IMR-90 (cell line): ENCODE measurements around the gene PEAK1. TPM values are rescaled to one million over a fixed set of nuclear protein-coding genes. Genes with fewer than 3 reads are reported as not detected.

ENCODE experiments used
- ATAC-seq: fragments of 200-7000 bp; cut with Tn5 transposase; 2 replicates; pipeline ENCODE4 v1.9.1; 2020; ENCODE audit warnings: low read depth, mild to moderate bottlenecking, moderate library complexity
- BruUV-seq: library from RNA; stranded (reverse); fragments of 400-500 nt; replicated peaks from 2 replicates; lab custom pipeline; 2021; lab: Mats Ljungman, UMichigan
- CTCF ChIA-PET: fragments of 300-600 bp; formaldehyde crosslinking; extraction: SDS; loops from one replicate; lab custom pipeline; 2021; ENCODE audit warnings: antibody characterized with exemption; lab: Yijun Ruan, JAX
- POLR2A ChIA-PET: fragments of 300-600 bp; sonication (Branson Sonifier 250); formaldehyde crosslinking; loops from one replicate; lab custom pipeline; 2022; ENCODE audit warnings: antibody characterized with exemption; ENCODE audit not compliant: unreplicated experiment; lab: Charles Lee
- DNase-seq: peaks from one replicate; pipeline ENCODE4 v3.0.0; 2013
- H2AFZ ChIP-seq: replicated peaks from 2 replicates; pipeline ENCODE3; 2013; ENCODE audit warnings: low read length, mild to moderate bottlenecking; ENCODE audit not compliant: poor library complexity
- H2AK5ac ChIP-seq: 2 replicates; pipeline ENCODE4 v1.6.1; 2013; ENCODE audit warnings: low read depth, low read length, inconsistent platforms
- H2AK9ac ChIP-seq: replicated peaks from 2 replicates; pipeline ENCODE3; 2013; ENCODE audit warnings: mild to moderate bottlenecking, low read depth, low read length, moderate library complexity; ENCODE audit not compliant: poor library complexity
- H2BK120ac ChIP-seq: 2 replicates; pipeline ENCODE4 v1.6.1; 2013; ENCODE audit warnings: low read depth, low read length, inconsistent platforms
- H2BK15ac ChIP-seq: 3 replicates; pipeline ENCODE4 v1.6.1; 2013; ENCODE audit warnings: low read depth, low read length, inconsistent platforms
- H2BK20ac ChIP-seq: 2 replicates; pipeline ENCODE4 v1.6.1; 2013; ENCODE audit warnings: low read depth, mild to moderate bottlenecking, inconsistent platforms, low read length, moderate library complexity
- H2BK5ac ChIP-seq: 2 replicates; pipeline ENCODE4 v1.6.1; 2013; ENCODE audit warnings: mild to moderate bottlenecking, low read depth, low read length, inconsistent platforms; ENCODE audit not compliant: poor library complexity, severe bottlenecking
- H3K14ac ChIP-seq: replicated peaks from 2 replicates; pipeline ENCODE4 v1.6.1; 2013; ENCODE audit warnings: low read depth, low read length, inconsistent platforms
- H3K18ac ChIP-seq: 2 replicates; pipeline ENCODE4 v1.6.1; 2013; ENCODE audit warnings: low read depth, low read length, control low read depth
- H3K23ac ChIP-seq: 2 replicates; pipeline ENCODE4 v1.6.1; 2013; ENCODE audit warnings: low read depth, low read length, inconsistent platforms
- H3K27ac ChIP-seq: 2 replicates; pipeline ENCODE4 v1.5.1; 2013; ENCODE audit warnings: mild to moderate bottlenecking, control low read depth, low read length; ENCODE audit not compliant: insufficient read depth
- H3K27me3 ChIP-seq: 2 replicates; pipeline ENCODE4 v1.6.1; 2013; ENCODE audit warnings: low read length; ENCODE audit not compliant: control insufficient read depth, insufficient read depth
- H3K36me3 ChIP-seq: 2 replicates; pipeline ENCODE4 v1.6.1; 2013; ENCODE audit warnings: low read length, mixed read lengths; ENCODE audit not compliant: control insufficient read depth, insufficient read depth
- H3K4ac ChIP-seq: 2 replicates; pipeline ENCODE4 v1.6.1; 2013; ENCODE audit warnings: low read depth, low read length, inconsistent platforms
- H3K4me1 ChIP-seq: 2 replicates; pipeline ENCODE4 v1.6.1; 2013; ENCODE audit warnings: low read length, mixed read lengths; ENCODE audit not compliant: control insufficient read depth, insufficient read depth
- H3K4me2 ChIP-seq: 2 replicates; pipeline ENCODE4 v1.6.1; 2013; ENCODE audit warnings: low read depth, mild to moderate bottlenecking, control low read depth, low read length, moderate library complexity
- H3K4me3 ChIP-seq: 2 replicates; pipeline ENCODE4 v1.5.1; 2013; ENCODE audit warnings: low read depth, mild to moderate bottlenecking, control low read depth, low read length, moderate library complexity; ENCODE audit not compliant: insufficient read depth
- H3K56ac ChIP-seq: 2 replicates; pipeline ENCODE4 v1.6.1; 2013; ENCODE audit warnings: low read length, inconsistent platforms; ENCODE audit not compliant: insufficient read depth; ENCODE audit errors: extremely low read depth
- H3K79me1 ChIP-seq, 2 experiments: 2 replicates each; pipeline ENCODE4 v1.6.1; 2013; ENCODE audit warnings: low read length in 2 of 2, inconsistent platforms in 1 of 2, low read depth in 1 of 2
- H3K9ac ChIP-seq: 2 replicates; pipeline ENCODE4 v1.6.1; 2013; ENCODE audit warnings: low read depth, low read length, control low read depth
- H3K9me1 ChIP-seq: 2 replicates; pipeline ENCODE4 v1.6.1; 2013; ENCODE audit warnings: low read length, inconsistent platforms; ENCODE audit not compliant: insufficient read depth
- H3K9me3 ChIP-seq: 2 replicates; pipeline ENCODE4 v1.6.1; 2013; ENCODE audit warnings: low read length; ENCODE audit not compliant: control insufficient read depth, insufficient read depth
- H4K20me1 ChIP-seq: 2 replicates; pipeline ENCODE4 v1.6.1; 2013; ENCODE audit warnings: low read length, inconsistent platforms; ENCODE audit not compliant: insufficient read depth
- H4K5ac ChIP-seq: 2 replicates; pipeline ENCODE4 v1.6.1; 2013; ENCODE audit warnings: mild to moderate bottlenecking, low read depth, low read length, control low read depth
- H4K8ac ChIP-seq, 2 experiments: 2 replicates each; pipeline ENCODE4 v1.6.1; 2013; ENCODE audit warnings: low read depth in 2 of 2, low read length in 2 of 2, control low read depth in 1 of 2, inconsistent platforms in 1 of 2
- H4K91ac ChIP-seq: 2 replicates; pipeline ENCODE4 v1.6.1; 2013; ENCODE audit warnings: low read depth, low read length, inconsistent platforms; ENCODE audit not compliant: insufficient read depth
- BHLHE40 ChIP-seq: fragments of 150-350 bp; IDR thresholded peaks from 2 replicates; pipeline ENCODE4 v1.6.1; 2016; ENCODE audit warnings: mild to moderate bottlenecking, low read depth, low read length
- CEBPB ChIP-seq: IDR thresholded peaks from 2 replicates; pipeline ENCODE4 v1.6.1; 2012; ENCODE audit warnings: low read depth, low read length, improper control_type of control experiment
- FOS ChIP-seq: fragments of 150-350 bp; IDR thresholded peaks from 2 replicates; pipeline ENCODE4 v1.6.1; 2016; ENCODE audit warnings: low read depth, low read length
- MAZ ChIP-seq: IDR thresholded peaks from 2 replicates; pipeline ENCODE4 v1.6.1; 2012; ENCODE audit warnings: low read depth, mild to moderate bottlenecking, low read length, improper control_type of control experiment, moderate library complexity, borderline replicate concordance
- MXI1 ChIP-seq: IDR thresholded peaks from 2 replicates; pipeline ENCODE4 v1.6.1; 2012; ENCODE audit warnings: low read depth, mild to moderate bottlenecking, low read length, moderate library complexity, borderline replicate concordance
- POLR2A ChIP-seq: IDR thresholded peaks from 2 replicates; pipeline ENCODE4 v1.6.1; 2012; ENCODE audit warnings: mild to moderate bottlenecking, low read depth, low read length
- RFX5 ChIP-seq: IDR thresholded peaks from 2 replicates; pipeline ENCODE4 v1.8.0; 2012; ENCODE audit warnings: low read depth, mild to moderate bottlenecking, low read length, moderate library complexity
- WGBS, 2 experiments: methylation state at CpG; one replicate each; pipeline versions ENCODE4 v1.1.5 to v1.1.7; 2013; ENCODE audit warnings: missing lambda C conversion rate in 2 of 2; ENCODE audit not compliant: insufficient read length in 1 of 2; ENCODE audit errors: extremely low coverage in 2 of 2; 5-methylcytosine and 5-hydroxymethylcytosine counted together
- dilution Hi-C: fragments of 300-500 bp; cut with HindIII; formaldehyde crosslinking; loops from one replicate; pipeline ENCODE4 v1.14.3; 2018; ENCODE audit warnings: low sequenced_read_pairs; ENCODE audit not compliant: unreplicated experiment
- in situ Hi-C: fragments of 300-500 bp; cut with MboI; formaldehyde crosslinking; loops from 3 replicates; pipeline ENCODE4 v1.14.3; 2019; ENCODE audit warnings: low sequenced_read_pairs, inconsistent platforms, mixed read lengths
- intact Hi-C: fragments of 100-400 bp; cut with micrococcal nuclease; formaldehyde crosslinking; loops from 2 replicates; pipeline ENCODE4 v1.10.0; 2022
- polyA plus RNA-seq, 3 experiments: library from polyadenylated mRNA; depleted of rRNA; stranded (reverse); fragments of >200 nt; gene quantifications; 2 replicates each; pipeline ENCODE4 v1.2.3, GENCODE V29; 2012; ENCODE audit warnings: low replicate concordance in 1 of 3
- total RNA-seq: library from RNA; depleted of rRNA; stranded (reverse); fragments of >200 nt; gene quantifications from 2 replicates; pipeline ENCODE4 v1.2.3, GENCODE V29; 2012
- TF ChIP-seq, protein P1 (sequence below): fragments of 150-350 bp; IDR thresholded peaks from 2 replicates; pipeline ENCODE4 v1.6.1; 2017; ENCODE audit warnings: mild to moderate bottlenecking, antibody characterized with exemption, low read length, low read depth
- TF ChIP-seq, protein P2 (sequence below): fragments of 150-350 bp; IDR thresholded peaks from 2 replicates; pipeline ENCODE4 v1.6.1; 2016; ENCODE audit warnings: low read depth, mild to moderate bottlenecking, low read length, moderate library complexity, borderline replicate concordance
- TF ChIP-seq, protein P3 (sequence below): conservative IDR thresholded peaks from 2 replicates; pipeline ENCODE4 v1.5.1; 2012; ENCODE audit warnings: mild to moderate bottlenecking, low read depth, low read length, improper control_type of control experiment

The PEAK1 gene
- total and polyA plus RNA-seq, 2 of the 4 experiments (the other 2 are of a cell fraction), result 21.5 to 43.9 TPM

DNA sequence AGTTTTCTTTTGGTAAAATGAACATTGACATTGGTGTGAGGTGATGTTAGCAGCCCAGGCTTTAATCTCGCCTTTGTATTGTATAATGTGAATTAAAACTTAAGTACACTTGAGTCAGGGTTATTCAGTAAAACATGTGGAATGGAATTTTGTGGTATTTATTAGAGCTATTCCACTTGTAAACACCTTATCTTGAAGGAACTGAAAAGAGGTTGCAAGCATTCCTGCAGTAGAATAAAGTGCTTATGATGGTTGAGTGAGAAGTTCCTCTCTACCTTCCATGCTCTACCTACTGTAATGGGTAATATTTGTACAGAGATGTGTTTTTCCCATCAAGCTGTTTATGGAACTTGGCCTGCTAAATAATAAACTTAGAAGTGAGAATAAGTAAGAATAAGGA, 36.8 kb upstream of the PEAK1 start:
- TF ChIP-seq, protein P1, sequence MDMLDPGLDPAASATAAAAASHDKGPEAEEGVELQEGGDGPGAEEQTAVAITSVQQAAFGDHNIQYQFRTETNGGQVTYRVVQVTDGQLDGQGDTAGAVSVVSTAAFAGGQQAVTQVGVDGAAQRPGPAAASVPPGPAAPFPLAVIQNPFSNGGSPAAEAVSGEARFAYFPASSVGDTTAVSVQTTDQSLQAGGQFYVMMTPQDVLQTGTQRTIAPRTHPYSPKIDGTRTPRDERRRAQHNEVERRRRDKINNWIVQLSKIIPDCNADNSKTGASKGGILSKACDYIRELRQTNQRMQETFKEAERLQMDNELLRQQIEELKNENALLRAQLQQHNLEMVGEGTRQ, result no peak
- TF ChIP-seq MAZ (no peak), RFX5 (no peak), CEBPB (no peak), FOS (no peak), POLR2A (no peak), MXI1 (no peak), BHLHE40 (no peak)
- TF ChIP-seq, protein P2, sequence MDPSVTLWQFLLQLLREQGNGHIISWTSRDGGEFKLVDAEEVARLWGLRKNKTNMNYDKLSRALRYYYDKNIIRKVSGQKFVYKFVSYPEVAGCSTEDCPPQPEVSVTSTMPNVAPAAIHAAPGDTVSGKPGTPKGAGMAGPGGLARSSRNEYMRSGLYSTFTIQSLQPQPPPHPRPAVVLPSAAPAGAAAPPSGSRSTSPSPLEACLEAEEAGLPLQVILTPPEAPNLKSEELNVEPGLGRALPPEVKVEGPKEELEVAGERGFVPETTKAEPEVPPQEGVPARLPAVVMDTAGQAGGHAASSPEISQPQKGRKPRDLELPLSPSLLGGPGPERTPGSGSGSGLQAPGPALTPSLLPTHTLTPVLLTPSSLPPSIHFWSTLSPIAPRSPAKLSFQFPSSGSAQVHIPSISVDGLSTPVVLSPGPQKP, result no peak
- TF ChIP-seq, protein P3, sequence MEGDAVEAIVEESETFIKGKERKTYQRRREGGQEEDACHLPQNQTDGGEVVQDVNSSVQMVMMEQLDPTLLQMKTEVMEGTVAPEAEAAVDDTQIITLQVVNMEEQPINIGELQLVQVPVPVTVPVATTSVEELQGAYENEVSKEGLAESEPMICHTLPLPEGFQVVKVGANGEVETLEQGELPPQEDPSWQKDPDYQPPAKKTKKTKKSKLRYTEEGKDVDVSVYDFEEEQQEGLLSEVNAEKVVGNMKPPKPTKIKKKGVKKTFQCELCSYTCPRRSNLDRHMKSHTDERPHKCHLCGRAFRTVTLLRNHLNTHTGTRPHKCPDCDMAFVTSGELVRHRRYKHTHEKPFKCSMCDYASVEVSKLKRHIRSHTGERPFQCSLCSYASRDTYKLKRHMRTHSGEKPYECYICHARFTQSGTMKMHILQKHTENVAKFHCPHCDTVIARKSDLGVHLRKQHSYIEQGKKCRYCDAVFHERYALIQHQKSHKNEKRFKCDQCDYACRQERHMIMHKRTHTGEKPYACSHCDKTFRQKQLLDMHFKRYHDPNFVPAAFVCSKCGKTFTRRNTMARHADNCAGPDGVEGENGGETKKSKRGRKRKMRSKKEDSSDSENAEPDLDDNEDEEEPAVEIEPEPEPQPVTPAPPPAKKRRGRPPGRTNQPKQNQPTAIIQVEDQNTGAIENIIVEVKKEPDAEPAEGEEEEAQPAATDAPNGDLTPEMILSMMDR, result no peak
- dilution Hi-C loops, result no loop called here
- H3K23ac ChIP-seq, result no peak overlapping the region
- H3K9ac ChIP-seq, result no peak overlapping the region
- peaks cover 9% of the 10 kb centered on the region for H3K9me1 ChIP-seq
- no peak overlapping the region for H2AK9ac ChIP-seq
- intact Hi-C loops, result loop anchor here (2.0 to 5.0 kb wide), 2 partner anchors 36 to 41 kb away; partner anchors contain the start of genes HMG20A and PEAK1
- ChIA-PET CTCF (interaction anchor here (0.6 to 1.1 kb wide), 2 partner anchors 15 to 24 kb away, joined by 3 to 4 read pairs; no protein-coding TSS in a partner anchor), POLR2A (no interaction called here)
- peak overlapping the region; percentile 90; the same call in 1 of the 2 replicates for H3K4ac ChIP-seq
- H2BK20ac ChIP-seq, result peak overlapping the region; percentile 97; the same call in 1 of the 2 replicates
- H2BK120ac ChIP-seq, result peak overlapping the region; percentile 89; the same call in 1 of the 2 replicates
- H2AK5ac ChIP-seq, result no peak overlapping the region
- peak overlapping the region; percentile 38; the same call in 1 of the 2 replicates for H3K18ac ChIP-seq
- H3K4me3 ChIP-seq, result no peak overlapping the region
- H4K91ac ChIP-seq, result 0 out of 2 replicates have a peak overlapping the region, but pooled peaks have one; percentile 31
- no peaks in the 10 kb centered on the region for H3K27me3 ChIP-seq
- H3K27ac ChIP-seq, result no peak overlapping the region
- no CpG with 5 or more reads among the region's 1 CpG for WGBS, 2 experiments
- H3K36me3 ChIP-seq, result peaks cover 2% of the 10 kb centered on the region
- BruUV-seq, result no TSS peak
- no peak overlapping the region for H2AFZ ChIP-seq
- H4K8ac ChIP-seq, result 0 out of 4 replicates have a peak overlapping the region, but pooled peaks of 1 of the 2 experiments have one; percentile 32
- no peaks in the 10 kb centered on the region for H3K9me3 ChIP-seq
- no peak overlapping the region for H3K56ac ChIP-seq
- 0 out of 2 replicates have a peak overlapping the region, but pooled peaks have one; percentile 17 for H4K5ac ChIP-seq
- H3K4me1 ChIP-seq, result peaks cover 28% of the 10 kb centered on the region
- H3K14ac ChIP-seq, result no peak overlapping the region
- peaks cover 23% of the 10 kb centered on the region for H4K20me1 ChIP-seq
- H3K4me2 ChIP-seq, result peak overlapping the region; percentile 36; the same call in 1 of the 2 replicates
- DNase-seq, result peak; percentile 44
- H2BK15ac ChIP-seq, result peak overlapping the region; percentile 42; the same call in 1 of the 3 replicates
- in situ Hi-C loops, result no loop called here
- ATAC-seq, result peak; percentile 21
- H2BK5ac ChIP-seq, result peak overlapping the region; percentile 76
- peaks cover 18 to 49% of the 10 kb centered on the region in 2 experiments for H3K79me1 ChIP-seq
